ENCODE measurements around the gene SPRYD3.

The SPRYD3 gene

DNA sequence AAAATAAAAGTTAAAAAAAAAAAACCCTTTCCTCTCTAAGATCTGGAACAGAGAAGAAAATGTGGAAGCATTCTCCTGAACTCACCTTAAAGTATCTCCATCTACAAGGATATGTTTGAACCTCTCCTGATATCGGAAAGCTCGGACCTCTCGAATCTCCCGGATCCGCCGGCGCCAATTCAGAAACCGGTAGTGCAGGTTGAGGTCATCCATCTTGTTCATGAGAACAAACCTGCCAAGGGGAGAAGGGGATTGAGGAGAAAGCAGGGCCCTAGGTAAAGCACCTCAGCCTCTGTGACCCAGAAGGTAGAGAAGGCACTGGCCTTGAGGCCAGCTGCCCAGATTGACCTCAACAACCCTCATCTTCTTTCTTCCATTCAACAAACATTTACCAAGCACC is 2.2 kb downstream of the SPRYD3 start:
- DNase-seq, result no peak

- DNase-seq, result no peak
Observed at GRCh38 chr12:53076461-53076860, 2.7 kb downstream of the SPRYD3 start.

DNA sequence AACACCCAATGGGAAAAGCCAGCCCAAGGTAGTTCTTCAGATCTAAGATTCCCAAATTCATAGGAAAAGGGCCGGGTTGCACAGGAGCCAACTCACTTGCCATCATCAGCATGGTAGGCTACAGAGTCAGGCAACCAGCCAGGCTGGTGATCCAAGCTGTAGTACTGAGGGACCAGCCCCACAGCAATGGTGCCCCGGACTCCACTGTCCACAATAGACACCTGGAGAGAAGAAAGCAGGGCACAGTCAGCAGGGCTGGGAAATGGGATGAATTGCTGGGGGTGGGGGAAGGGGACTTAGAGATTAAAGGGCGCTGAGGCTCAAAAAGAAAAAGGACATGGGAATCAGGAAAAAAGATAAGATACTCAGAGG is 4.2 kb downstream of the SPRYD3 start:
- DNase-seq, result no peak

GRCh38 chr12:53074283-53074998 is 4.7 kb downstream of the SPRYD3 start:
- no peak for DNase-seq

DNA sequence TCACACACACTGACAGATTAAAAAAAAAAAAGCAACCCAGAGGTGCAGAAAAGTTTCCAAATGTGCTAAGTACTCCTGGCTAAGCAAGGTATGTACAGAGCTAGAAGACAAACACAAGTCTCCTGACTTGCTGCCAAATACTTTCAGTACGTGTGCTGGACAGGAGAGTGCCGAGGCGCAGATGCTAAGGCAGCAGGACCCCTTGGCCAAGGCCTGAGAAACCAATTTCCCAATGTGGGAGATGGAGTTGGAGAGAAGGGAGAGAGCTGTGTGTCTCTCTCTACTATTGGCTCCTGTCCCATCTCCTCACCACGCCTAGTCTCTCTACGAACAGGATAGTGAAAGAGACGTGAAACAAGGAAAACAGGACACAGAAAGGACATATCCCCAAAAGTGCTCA is 5.3 kb downstream of the SPRYD3 start:
- DNase-seq, result no peak

DNA sequence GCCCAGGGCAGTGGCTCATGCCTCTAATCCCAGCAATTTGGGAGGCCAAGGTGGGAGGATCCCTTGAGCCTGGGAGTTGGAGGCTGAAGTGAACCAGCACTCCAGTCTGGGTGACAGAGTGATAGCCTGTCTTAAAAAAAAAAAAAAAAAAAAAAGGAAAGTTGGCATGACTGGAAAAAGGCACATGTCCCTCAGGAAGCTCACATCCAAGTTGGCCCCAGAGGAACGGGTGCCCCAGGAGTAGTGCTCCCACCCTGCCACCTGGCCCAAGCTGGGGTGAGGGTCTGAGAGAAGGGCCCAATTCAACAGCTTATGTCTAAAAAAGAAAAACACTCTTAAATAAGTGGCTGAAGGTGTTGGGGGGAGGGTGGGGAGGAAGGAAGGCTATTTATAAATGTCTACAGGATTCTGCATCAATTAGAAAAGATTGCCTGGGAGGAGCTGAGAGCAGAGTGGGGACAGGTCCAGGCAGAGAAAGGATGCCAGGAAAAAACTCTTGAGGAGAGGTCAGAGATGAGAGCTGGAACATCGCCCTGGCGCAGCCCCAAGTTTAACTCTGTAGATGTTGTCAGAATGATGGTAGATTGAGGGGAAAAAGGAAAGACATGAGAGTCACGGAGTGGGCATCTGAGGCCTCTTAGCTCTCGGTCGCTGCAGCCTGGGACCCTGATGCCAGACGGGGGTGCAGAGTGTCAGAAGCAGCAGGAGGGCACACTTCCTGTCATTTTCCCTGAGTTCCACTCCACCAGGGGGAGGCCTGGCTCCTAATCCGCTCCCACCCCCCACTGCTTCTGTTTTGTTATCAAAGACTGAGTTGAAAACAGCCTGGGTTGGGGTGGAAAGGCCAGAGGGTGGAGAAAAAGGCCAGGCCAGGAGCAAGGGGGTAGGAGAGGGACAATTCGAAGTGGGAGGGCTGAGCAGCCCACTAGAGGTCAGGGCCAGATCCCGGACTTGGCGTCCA is 7.3 kb downstream of the SPRYD3 start:
- no peak for DNase-seq

DNA sequence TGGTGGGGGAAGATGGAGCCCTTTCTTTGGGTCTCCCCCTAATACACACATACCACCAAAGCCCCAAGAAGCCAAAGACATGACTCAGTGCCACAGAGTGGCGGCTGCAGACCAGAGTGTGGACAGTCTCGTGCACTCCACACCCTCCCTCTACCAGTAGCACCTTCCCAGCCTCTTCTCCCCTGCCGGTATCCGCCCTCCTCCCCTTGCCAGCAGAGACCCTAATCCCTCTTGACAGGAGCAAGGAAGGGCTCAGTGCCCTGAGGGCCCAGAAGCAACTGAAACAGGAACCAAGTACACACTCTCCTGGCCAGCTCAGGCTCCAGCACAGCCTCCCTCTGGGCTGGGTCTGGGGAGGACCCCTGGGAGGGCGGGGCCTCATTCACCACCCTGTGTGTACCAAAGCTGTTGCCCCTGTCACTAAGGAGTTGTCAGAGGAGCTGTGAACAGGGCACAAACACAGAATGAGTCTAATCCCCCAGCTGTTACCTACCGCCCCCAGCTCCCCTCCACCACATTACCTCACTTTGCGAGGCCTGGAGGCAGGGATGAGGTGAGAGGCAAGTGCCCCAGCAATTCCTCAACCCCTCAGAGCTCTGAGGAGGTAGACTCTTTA is 8.2 kb downstream of the SPRYD3 start:
- DNase-seq, result no peak

- no peak for DNase-seq
Observed at GRCh38 chr12:53069621-53070410, 9.4 kb downstream of the SPRYD3 start.

- no peak for DNase-seq
Observed at GRCh38 chr12:53068811-53069585, 10.2 kb downstream of the SPRYD3 start.

- DNase-seq, result no peak
Observed at GRCh38 chr12:53067993-53068770, 11.0 kb downstream of the SPRYD3 start.

DNA sequence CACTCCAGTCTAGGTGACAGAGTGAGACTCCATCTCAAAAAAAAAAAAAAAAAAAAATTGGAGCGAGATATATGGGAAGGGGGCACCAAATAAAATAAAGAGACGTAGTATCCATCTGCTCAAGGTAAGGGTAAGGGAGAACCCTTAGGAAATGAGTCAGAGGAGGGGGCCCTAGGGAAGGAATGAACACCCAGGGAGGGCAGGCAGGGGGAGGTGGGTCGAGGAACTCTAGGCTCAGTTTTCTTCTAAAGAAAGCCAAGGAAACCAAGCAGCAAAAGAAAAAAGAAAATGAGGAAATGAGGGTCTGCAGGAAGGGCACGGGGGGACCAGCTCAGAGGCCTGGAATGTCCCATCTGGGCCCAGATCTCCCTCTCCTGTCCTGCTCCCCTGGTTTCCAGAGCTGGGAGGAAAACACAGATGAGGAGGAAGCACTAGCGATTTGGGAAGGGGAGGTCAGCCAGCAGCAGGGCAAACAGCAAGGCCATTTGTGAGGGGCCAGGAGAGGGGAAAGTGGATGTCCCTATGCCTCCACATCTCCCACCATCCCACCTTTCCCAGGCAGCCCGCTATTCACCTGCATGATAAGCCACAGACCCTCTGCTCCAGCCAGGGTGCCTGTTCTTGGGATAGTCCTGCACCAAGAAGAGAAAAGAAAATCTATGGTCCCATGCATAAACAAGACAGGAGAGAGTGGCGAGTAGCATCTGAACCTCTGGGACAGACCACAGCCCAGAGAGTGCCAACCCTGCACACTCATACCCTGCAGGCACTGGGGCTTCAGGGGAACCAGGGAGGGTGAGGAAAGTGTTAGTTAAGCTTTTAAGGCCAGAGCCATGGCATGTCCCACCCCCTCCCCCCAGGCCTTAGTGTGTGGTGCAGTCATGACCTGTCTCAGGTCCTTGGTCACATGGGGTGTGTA is 11.9 kb downstream of the SPRYD3 start:
- DNase-seq, result no peak

DNA sequence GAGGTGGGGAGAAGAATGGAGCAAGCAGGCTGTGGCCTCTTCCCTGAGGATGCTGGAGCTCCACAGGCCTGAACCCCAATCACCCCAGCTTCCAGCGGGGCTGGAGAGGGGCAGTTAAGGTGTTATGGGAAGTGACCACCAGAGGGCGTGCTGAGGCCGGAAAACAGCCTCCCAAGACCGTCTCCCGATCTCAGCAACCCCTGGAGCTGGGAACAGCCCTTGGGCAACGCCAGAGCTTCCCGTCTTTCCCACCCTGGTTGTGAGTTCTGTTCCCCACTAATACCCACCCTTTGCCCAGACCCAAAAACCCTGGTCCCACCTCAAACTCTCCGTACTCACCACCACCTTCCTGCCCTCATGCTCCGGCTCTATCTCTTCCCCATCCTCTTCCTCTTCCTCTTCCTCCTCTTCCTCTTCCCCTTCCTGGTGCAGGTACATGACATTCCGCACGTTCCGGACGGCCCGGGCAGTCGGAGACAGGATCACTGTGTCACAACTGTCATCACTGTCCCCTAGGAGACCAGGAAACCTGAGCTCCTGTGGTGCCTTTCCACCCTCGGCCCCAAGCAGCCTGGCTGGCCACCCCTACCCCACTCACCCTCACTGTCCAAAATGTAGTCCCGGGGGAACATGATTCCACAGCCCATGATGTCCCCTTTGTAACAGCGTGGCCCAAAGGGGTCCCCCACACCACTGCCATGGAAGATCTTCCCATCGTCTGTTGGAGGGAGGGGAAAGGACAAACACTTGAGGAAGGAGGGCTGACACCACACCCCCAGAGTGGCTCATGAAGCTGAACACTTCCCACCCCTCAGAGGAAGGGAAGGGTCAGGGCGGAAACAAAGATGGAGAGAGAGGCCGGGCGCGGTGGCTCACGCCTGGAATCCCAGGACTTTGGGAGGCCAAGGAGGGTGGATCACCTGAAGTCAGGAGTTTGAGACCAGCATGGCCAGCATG is 12.9 kb downstream of the SPRYD3 start:
- peak; percentile 65 to 69 for DNase-seq

DNA sequence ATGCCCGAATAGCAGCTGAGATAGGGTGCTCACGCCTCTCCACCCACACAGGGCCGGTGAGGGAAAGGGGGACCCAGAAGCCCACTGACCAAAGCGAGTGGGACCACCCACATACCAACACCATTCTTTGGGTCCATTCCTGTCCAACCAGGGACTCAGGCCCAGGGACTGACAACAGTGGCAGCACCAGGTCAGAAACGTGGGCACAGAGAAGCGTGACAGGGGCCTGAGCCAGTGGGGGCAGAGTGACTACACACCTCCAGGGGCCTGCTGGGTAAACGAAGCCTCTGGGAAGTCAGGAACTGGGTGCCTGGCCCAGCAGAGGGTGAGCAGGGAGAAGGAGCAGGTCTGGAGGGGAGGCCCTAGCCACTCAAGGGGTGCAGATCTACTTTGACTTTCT is 13.7 kb downstream of the SPRYD3 start:
- DNase-seq, result no peak

DNA sequence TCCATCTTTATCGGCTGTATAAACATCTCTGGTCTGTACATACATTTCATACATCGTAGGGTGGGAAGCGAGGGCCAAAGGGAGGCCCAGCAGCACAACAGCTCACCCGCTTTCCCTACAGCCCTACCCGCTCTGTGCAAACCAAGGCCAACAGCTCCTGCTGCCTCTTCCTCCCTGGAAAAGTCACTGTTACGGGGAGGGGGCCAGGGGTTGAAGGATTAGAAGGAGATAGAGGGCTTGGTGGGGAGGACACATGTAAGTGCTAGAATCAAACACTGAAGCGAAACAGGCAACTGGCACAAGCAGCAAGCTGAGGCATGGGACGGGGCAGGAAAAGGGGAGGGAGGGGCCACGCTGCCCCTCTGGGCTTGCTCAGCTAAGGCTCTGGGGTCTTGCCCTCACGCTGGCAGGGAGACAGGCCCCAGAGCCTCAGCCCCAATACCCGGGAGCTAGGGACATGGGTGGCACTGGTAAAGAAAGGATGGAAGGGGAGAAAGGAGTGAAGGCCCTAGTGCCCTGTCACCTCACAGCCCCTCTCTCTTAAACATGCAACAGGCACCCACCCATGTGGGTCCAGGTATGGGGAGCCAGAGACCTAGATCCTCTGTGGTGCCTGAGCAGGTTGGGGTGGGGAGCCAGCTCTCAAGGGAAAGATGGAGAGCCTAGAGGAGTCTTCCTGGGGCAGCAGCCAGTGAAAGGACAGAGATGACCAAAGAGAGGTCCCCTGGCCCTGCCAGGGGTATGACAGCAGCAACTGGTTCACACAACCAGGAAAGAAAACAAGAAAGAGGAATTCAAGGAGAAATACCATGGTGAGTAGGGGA is 14.4 kb downstream of the SPRYD3 start:
- DNase-seq, result no peak

GRCh38 chr12:53063708-53064612 is 15.2 kb downstream of the SPRYD3 start:
- DNase-seq, result no peak

DNA sequence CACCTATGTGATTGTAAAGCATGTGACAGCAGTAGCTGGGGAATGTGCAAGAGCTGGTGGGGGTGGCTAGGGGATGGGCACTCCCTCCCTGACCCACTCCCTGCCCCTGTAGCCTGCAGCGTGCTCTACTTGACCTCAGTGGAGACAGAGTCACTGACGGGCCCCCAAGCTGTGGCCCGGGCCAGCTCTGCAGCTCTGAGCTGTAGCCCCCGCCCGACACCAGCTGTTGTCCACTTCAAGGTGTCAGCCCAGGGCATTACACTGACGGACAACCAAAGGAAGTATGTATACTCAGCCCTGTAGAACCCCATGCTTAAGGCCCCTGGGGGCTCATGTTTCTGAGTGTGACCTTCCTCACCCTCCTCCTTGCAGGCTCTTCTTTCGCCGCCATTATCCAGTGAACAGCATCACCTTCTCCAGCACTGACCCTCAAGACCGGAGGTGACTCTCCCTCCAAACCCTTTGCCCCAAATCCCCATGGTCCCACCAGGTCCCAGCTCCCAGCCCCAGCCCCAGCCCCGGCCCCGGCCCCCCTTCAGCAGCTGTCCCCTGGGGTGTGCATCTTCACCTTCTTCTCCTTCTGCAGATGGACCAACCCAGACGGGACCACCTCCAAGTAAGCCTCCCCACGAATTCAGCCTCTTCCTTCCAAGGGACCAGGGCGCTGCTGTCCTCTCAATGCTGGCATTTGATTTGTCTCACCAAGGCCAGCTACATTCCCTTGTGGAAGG is 16.0 kb downstream of the SPRYD3 start:
- DNase-seq, result no peak
